ENCODE measurements around the gene DIS3L2. TPM values are rescaled to one million over a fixed set of nuclear protein-coding genes. Genes with fewer than 3 reads are reported as not detected.

The DIS3L2 gene
- total and polyA plus RNA-seq, 2 of the 8 experiments (the other 6 are each of a cell fraction or from before 2014, with no cell fraction given) = 11.5 to 21.6 TPM

- no peak for TF ChIP-seq CHD2 (IDR thresholded peaks at IDR 0.05; ENCODE audit: low read length)
Observed at GRCh38 chr2:232372231-232373208, 411.0 kb downstream of the DIS3L2 start (continued).

All from H1 (cell line).